Endothelial cell of umbilical vein (primary cell): ENCODE data around the gene CCL4. TPM values are rescaled to one million over a fixed set of nuclear protein-coding genes. Genes with fewer than 3 reads are reported as not detected.
"Not testable (repeated sequence)": the region's sequence is repeated elsewhere in the genome, so short reads cannot be mapped to it uniquely, and the experiment has no call there.

Experiments
- BruUV-seq: library from RNA; stranded (reverse); fragments of 400-500 nt; replicated peaks from 2 replicates; lab custom pipeline; 2021; lab: Mats Ljungman, UMichigan
- CTCF ChIA-PET: fragments of 300-600, 350-600 bp; sonication (Branson Sonifier 250); formaldehyde crosslinking; loops from one replicate; lab custom pipeline; 2021; ENCODE audit warnings: antibody characterized with exemption, inconsistent platforms; lab: Charles Lee
- POLR2A ChIA-PET: fragments of 300-600, 350-600 bp; sonication (Branson Sonifier 250); formaldehyde crosslinking; loops from one replicate; lab custom pipeline; 2021; ENCODE audit warnings: antibody characterized with exemption, inconsistent platforms; lab: Charles Lee
- DNase-seq: peaks from one replicate; pipeline ENCODE4 v3.0.0-alpha.2; 2011; ENCODE audit warnings: low read depth, low spot score
- FAIRE-seq: peaks from 2 replicates; lab custom pipeline; 2011; peaks lifted over from hg19 to GRCh38; lab: Jason Lieb, UNC
- H2AFZ ChIP-seq: 2 replicates; pipeline ENCODE4 v1.6.0; 2012; ENCODE audit warnings: low read depth, low read length, control low read depth, inconsistent platforms
- H3K27ac ChIP-seq: 2 replicates; pipeline ENCODE4 v1.5.1; 2011; ENCODE audit warnings: low read depth, mild to moderate bottlenecking, control low read depth, low read length, moderate library complexity; ENCODE audit not compliant: insufficient read depth
- H3K27me3 ChIP-seq, 2 experiments: 2 replicates each; pipeline versions ENCODE4 v1.6.0 to v1.6.1; 2011; ENCODE audit warnings: low read length in 2 of 2, mixed read lengths in 1 of 2; ENCODE audit not compliant: control insufficient read depth in 2 of 2, insufficient read depth in 2 of 2
- H3K36me3 ChIP-seq, 2 experiments: 2 replicates in 1 of 2; 3 replicates in 1 of 2; pipeline ENCODE4 v1.5.1; 2011; ENCODE audit warnings: low read length in 2 of 2, mild to moderate bottlenecking in 1 of 2, moderate library complexity in 1 of 2; ENCODE audit not compliant: control insufficient read depth in 2 of 2, insufficient read depth in 2 of 2; ENCODE audit errors: extremely low read depth in 1 of 2
- H3K4me1 ChIP-seq: 3 replicates; pipeline ENCODE4 v1.5.1; 2011; ENCODE audit warnings: mild to moderate bottlenecking, low read length; ENCODE audit not compliant: control insufficient read depth, insufficient read depth; ENCODE audit errors: extremely low read depth
- H3K4me2 ChIP-seq: 2 replicates; pipeline ENCODE4 v1.6.1; 2011; ENCODE audit warnings: low read length, control low read depth, mixed read lengths; ENCODE audit not compliant: insufficient read depth
- H3K4me3 ChIP-seq, 3 experiments: fragments of 200-600 bp in 1 of 3; sonication (generic), shearing (Covaris generic) in 1 of 3; replicated peaks in 1 of 3; 2 replicates each; pipeline ENCODE4 v1.5.1; 2011 to 2016; ENCODE audit warnings: control low read depth in 3 of 3, low read length in 3 of 3, mild to moderate bottlenecking in 2 of 3, inconsistent platforms in 1 of 3, low read depth in 1 of 3, moderate library complexity in 1 of 3; ENCODE audit not compliant: insufficient read depth in 1 of 3
- H3K79me2 ChIP-seq: 2 replicates; pipeline ENCODE4 v1.6.0; 2012; ENCODE audit warnings: low read length, inconsistent platforms; ENCODE audit not compliant: control insufficient read depth, insufficient read depth
- H3K9ac ChIP-seq: replicated peaks from 2 replicates; pipeline ENCODE3; 2011; ENCODE audit warnings: low read length, control low read depth; ENCODE audit not compliant: insufficient read depth; ENCODE audit errors: extremely low read depth
- H3K9me1 ChIP-seq: replicated peaks from 3 replicates; pipeline ENCODE4 v1.6.0; 2011; ENCODE audit warnings: mild to moderate bottlenecking, low read length; ENCODE audit not compliant: control insufficient read depth, insufficient read depth; ENCODE audit errors: extremely low read depth
- H3K9me3 ChIP-seq: replicated peaks from 2 replicates; pipeline ENCODE4 v1.5.1; 2012; ENCODE audit warnings: low read length, inconsistent platforms; ENCODE audit not compliant: control insufficient read depth, insufficient read depth
- H4K20me1 ChIP-seq: replicated peaks from 2 replicates; pipeline ENCODE3; 2011; ENCODE audit warnings: mild to moderate bottlenecking, low read length; ENCODE audit not compliant: control insufficient read depth, insufficient read depth; ENCODE audit errors: extremely low read depth
- EZH2 ChIP-seq: IDR thresholded peaks from 2 replicates; pipeline ENCODE4 v1.6.1; 2012; ENCODE audit warnings: borderline replicate concordance, low read depth, mild to moderate bottlenecking, moderate library complexity, low read length, inconsistent platforms; ENCODE audit not compliant: severe bottlenecking
- FOS ChIP-seq: IDR thresholded peaks from 2 replicates; pipeline ENCODE4 v1.6.1; 2011; ENCODE audit warnings: mild to moderate bottlenecking, low read length, moderate library complexity, borderline replicate concordance; ENCODE audit not compliant: insufficient read depth
- GATA2 ChIP-seq: IDR thresholded peaks from 2 replicates; pipeline ENCODE4 v1.7.0; 2011; ENCODE audit warnings: low read depth, mild to moderate bottlenecking, moderate library complexity, mixed read lengths, low read length; ENCODE audit not compliant: insufficient read length, insufficient read depth
- JUN ChIP-seq: IDR thresholded peaks from 2 replicates; pipeline ENCODE4 v1.6.1; 2011; ENCODE audit warnings: borderline replicate concordance, low read depth; ENCODE audit not compliant: insufficient read length, insufficient read depth
- MYC ChIP-seq: IDR thresholded peaks from one replicate; pipeline ENCODE4 v1.6.1; 2011; ENCODE audit warnings: mild to moderate bottlenecking, low read depth, low read length
- POLR2A ChIP-seq: IDR thresholded peaks from 2 replicates; pipeline ENCODE4 v1.6.1; 2012; ENCODE audit warnings: low read depth, mild to moderate bottlenecking, control low read depth, low read length
- POLR2AphosphoS5 ChIP-seq: IDR thresholded peaks from 2 replicates; pipeline ENCODE4 v1.6.1; 2012; ENCODE audit warnings: low read depth, mild to moderate bottlenecking, control low read depth, low read length, moderate library complexity; ENCODE audit not compliant: insufficient read depth
- dilution Hi-C: fragments of 300-500 bp; cut with MboI; formaldehyde crosslinking; loops from one replicate; pipeline ENCODE4 v1.15.0; 2019; ENCODE audit warnings: low sequenced_read_pairs; ENCODE audit not compliant: extremely low pct_ligation_motif_present
- intact Hi-C: fragments of 100-400 bp; cut with micrococcal nuclease; formaldehyde crosslinking; loops from one replicate; pipeline ENCODE4 v1.10.0; 2022
- polyA plus RNA-seq, 4 experiments: library from polyadenylated mRNA; depleted of rRNA in 3 of 4; stranded (reverse) in 3 of 4; unstranded in 1 of 4; fragments of >200 nt; gene quantifications; 2 replicates each; pipeline versions ENCODE4 v1.2.1 to v1.2.3, GENCODE V29; 2011 to 2012; ENCODE audit warnings: missing spikeins in 1 of 4
- total RNA-seq: library from RNA; stranded (reverse); gene quantifications from 2 replicates; pipeline ENCODE4 v1.2.3, GENCODE V29; 2021
- TF ChIP-seq, protein P1 (sequence below): IDR thresholded peaks from 2 replicates; pipeline ENCODE4 v1.6.1; 2011; ENCODE audit not compliant: insufficient read depth, insufficient read length
- TF ChIP-seq, protein P2 (sequence below), 2 donors: IDR thresholded peaks; 1 replicate in 1 of 2; 2 replicates in 1 of 2; pipeline ENCODE4 v1.5.1; 2011; ENCODE audit warnings: low read length in 2 of 2, mild to moderate bottlenecking in 2 of 2, moderate library complexity in 2 of 2, control low read depth in 1 of 2, inconsistent platforms in 1 of 2, low read depth in 1 of 2; ENCODE audit not compliant: insufficient read depth in 1 of 2; ENCODE audit errors: extremely low read depth in 1 of 2

The CCL4 gene
- total and polyA plus RNA-seq, 2 donors (not counting 3 experiments of a cell fraction or from before 2014, with no cell fraction given) = not detected

- no TSS peak for BruUV-seq
- H3K9me3 ChIP-seq = no peaks in the 10 kb centered on the region
- no peaks in the 10 kb centered on the region for H3K9me1 ChIP-seq
- no peak overlapping the region for H3K27ac ChIP-seq
- DNase-seq (no peak), FAIRE-seq (no peak)
- no peaks in the 10 kb centered on the region for H3K79me2 ChIP-seq
- H3K9ac ChIP-seq = no peak overlapping the region
- dilution Hi-C loops = no loop called here
- H3K27me3 ChIP-seq = no peaks in the 10 kb centered on the region
- H3K4me2 ChIP-seq = no peak overlapping the region
- no peak overlapping the region for H3K4me3 ChIP-seq
- H2AFZ ChIP-seq = no peak overlapping the region
- intact Hi-C loops = no loop called here
- ChIA-PET CTCF (no interaction called here), POLR2A (no interaction called here)
- no peaks in the 10 kb centered on the region for H3K36me3 ChIP-seq
- TF ChIP-seq POLR2A (no peak), FOS (no peak), GATA2 (no peak), MYC (no peak), POLR2AphosphoS5 (no peak), EZH2 (no peak), JUN (no peak)
- TF ChIP-seq, protein P1, sequence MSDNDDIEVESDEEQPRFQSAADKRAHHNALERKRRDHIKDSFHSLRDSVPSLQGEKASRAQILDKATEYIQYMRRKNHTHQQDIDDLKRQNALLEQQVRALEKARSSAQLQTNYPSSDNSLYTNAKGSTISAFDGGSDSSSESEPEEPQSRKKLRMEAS = no peak
- TF ChIP-seq, protein P2, sequence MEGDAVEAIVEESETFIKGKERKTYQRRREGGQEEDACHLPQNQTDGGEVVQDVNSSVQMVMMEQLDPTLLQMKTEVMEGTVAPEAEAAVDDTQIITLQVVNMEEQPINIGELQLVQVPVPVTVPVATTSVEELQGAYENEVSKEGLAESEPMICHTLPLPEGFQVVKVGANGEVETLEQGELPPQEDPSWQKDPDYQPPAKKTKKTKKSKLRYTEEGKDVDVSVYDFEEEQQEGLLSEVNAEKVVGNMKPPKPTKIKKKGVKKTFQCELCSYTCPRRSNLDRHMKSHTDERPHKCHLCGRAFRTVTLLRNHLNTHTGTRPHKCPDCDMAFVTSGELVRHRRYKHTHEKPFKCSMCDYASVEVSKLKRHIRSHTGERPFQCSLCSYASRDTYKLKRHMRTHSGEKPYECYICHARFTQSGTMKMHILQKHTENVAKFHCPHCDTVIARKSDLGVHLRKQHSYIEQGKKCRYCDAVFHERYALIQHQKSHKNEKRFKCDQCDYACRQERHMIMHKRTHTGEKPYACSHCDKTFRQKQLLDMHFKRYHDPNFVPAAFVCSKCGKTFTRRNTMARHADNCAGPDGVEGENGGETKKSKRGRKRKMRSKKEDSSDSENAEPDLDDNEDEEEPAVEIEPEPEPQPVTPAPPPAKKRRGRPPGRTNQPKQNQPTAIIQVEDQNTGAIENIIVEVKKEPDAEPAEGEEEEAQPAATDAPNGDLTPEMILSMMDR (IDR thresholded peaks at IDR 0.05; ENCODE audit: extremely low read depth in 1 of 2, insufficient read depth in 1 of 2, low read depth in 1 of 2, low read length in 2 of 2) = no peak
- H4K20me1 ChIP-seq = no peaks in the 10 kb centered on the region
- no peaks in the 10 kb centered on the region for H3K4me1 ChIP-seq
Observed at GRCh38 chr17:36112572-36112971, 8.9 kb downstream of the CCL4 start.

GRCh38 chr17:36113131-36113530 is 9.5 kb downstream of the CCL4 start:
- FAIRE-seq, CTCF ChIA-PET, H4K20me1 ChIP-seq, H3K9me1 ChIP-seq, dilution Hi-C loops, H3K4me1 ChIP-seq, H3K36me3 ChIP-seq, H3K27me3 ChIP-seq, H3K4me2 ChIP-seq, H3K27ac ChIP-seq, DNase-seq, H2AFZ ChIP-seq, BruUV-seq, intact Hi-C loops, H3K4me3 ChIP-seq, H3K9ac ChIP-seq, POLR2A ChIA-PET, H3K79me2 ChIP-seq, H3K9me3 ChIP-seq: not testable (repeated sequence)

GRCh38 chr17:36114971-36115648 is 11.5 kb downstream of the CCL4 start:
- BruUV-seq, POLR2A ChIA-PET, H3K4me3 ChIP-seq, dilution Hi-C loops, H3K4me2 ChIP-seq, H3K9me3 ChIP-seq, H2AFZ ChIP-seq, H4K20me1 ChIP-seq, H3K36me3 ChIP-seq, DNase-seq, H3K79me2 ChIP-seq, CTCF ChIA-PET, H3K27ac ChIP-seq, H3K9ac ChIP-seq, H3K27me3 ChIP-seq, H3K4me1 ChIP-seq, FAIRE-seq, H3K9me1 ChIP-seq, intact Hi-C loops: not testable (repeated sequence)
